Mucosa of gallbladder (tissue), 1 donor: ENCODE measurements around the gene NPDC1. TPM values are rescaled to one million over a fixed set of nuclear protein-coding genes. Genes with fewer than 3 reads are reported as not detected.
"Not testable (repeated sequence)": the region's sequence is repeated elsewhere in the genome, so short reads cannot be mapped to it uniquely, and the experiment has no call there.

ENCODE experiments used
- DNase-seq: peaks from one replicate; pipeline ENCODE4 v3.0.0-alpha.2; 2020; ENCODE audit warnings: low spot score
- total RNA-seq: library from RNA; stranded (reverse); gene quantifications from one replicate; pipeline ENCODE4 v1.2.1, GENCODE V29; 2021
- donor health status: DM: no; HTN: no; CAD: no.

The NPDC1 gene
- total RNA-seq, 1 donor from 2014 or later: 376 TPM

DNA sequence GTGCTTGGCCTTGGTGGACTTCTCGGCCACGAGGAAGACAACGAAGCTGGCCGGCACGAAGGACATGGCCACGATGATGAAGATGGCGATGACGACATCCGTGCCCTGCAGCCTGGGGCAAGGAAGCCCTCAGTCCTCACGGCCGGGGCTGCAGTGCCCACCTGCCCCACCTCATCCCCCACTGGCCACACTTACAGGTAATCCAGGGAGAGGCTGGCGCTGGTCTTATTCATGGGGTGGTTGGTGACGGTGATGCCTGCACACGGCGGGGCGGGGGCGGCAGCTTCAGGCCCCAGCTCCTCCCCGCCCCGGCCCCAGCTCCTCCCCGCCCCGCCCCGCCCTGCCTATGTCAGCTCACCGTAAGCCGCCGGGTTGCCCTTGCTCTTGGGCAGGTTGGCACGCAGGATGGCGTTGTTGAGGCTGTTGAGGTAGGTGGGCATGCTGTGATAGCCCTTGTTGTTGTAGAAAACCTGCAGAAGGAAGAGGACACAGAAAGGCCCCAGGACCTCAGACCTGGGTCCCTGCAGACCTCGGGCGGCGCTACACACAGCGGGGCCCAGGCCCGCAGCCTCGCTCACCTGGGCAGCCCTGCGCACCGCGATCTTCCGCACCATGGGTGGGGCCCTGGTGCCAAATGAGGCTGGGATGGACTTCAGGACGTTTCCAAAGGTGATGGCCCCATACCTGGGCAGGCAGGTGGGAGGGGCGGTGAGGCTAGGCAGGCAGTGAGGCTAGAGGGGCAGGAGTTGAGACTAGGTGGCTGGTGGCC is 33.9 kb downstream of the NPDC1 start:
- no peak for DNase-seq

DNA sequence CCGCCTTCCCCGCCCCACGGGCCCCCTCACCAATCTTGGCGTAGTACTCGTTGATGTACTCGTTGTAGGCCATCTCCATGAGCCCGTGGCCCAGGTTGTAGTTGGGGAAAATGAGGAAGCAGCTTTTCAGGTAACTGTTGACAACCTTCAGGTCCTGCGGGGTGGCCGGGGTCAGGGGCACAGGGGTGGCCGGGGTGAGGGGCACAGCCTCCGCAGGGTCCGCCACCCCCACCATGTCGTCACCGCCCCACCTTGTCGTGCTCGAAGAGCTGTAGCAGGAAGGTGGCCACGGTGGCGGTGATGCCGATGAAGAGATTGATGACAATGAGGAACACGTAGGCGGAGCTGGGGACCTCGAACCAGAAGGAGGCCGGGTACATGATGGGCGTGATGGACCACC is 34.8 kb downstream of the NPDC1 start:
- DNase-seq: no peak

DNA sequence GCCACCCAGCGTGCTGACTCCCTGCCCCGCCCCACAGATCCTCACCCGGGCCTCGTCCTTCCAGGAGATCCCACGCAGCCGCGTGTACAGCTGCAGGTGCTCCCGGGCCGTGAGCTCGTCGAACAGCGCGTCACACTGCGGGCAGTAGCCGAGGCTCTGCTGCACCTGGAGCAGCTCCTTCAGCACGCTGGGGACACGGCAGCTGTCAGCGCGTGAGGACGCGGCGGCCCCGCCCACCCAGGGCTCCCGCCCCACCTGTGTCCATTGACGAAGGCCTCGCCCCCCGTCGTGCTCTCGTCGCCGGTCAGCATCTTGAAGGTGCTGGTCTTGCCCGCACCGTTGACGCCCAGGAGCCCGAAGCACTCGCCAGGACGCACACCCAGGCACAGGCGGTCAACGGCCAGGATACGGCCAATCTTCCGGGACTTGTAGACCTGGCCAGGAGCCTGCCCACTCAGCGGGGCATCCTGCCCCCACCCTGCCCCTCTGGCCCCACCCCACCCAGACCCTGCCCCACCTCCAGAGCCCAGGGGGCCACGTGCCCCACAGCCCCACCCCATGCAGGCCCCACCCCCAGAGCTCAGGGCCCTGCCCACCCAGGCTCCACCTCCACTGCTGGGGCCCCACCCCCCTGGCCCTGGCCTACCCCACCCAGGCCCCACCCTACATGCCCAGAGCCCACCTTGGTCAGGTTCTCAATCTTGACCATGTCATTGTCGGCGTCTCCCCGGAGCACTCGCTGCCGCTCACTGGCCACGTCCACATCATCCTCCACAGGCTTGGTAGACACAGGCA is 35.8 kb downstream of the NPDC1 start:
- no peak for DNase-seq

DNA sequence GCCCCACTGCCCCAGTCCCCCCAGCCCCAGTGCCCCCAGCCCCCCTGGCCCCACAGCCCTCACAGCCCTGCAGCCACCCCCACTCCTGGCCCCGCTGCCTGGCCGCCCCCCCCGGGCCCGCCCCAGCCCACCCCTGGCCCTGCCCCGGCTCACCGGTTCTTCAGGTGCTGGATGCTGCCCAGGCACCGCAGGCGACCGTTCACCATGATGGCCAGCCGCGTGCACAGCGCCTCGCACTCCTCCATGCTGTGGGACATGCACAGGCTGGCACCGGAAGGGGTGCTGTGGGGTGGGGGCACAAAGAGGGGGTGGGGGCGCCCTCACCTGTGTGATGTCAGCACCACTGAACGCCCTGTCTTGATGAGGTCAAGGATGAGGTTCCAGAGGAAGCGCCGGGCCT is 36.8 kb downstream of the NPDC1 start:
- DNase-seq: no peak

DNA sequence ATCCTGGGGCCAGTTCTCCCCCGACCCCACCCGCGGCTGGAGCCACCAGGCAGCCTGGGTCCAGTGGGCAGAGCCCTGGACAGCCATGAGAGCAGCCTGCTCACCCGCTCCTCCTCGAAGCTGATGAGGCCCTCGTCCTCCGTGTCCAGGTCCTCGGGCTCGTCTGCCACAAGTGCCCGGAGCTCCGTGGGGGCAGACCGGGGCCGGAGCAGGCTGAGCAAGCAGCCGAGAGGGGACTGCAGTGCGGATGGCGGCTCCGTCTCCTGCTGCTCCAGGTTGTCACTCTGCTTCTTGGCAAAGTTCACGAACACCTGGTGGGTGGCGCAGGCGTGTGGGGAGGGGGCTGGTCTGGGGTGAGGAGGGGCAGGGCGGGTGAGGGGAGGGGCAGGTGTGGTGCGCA is 37.7 kb downstream of the NPDC1 start:
- DNase-seq: no peak

DNA sequence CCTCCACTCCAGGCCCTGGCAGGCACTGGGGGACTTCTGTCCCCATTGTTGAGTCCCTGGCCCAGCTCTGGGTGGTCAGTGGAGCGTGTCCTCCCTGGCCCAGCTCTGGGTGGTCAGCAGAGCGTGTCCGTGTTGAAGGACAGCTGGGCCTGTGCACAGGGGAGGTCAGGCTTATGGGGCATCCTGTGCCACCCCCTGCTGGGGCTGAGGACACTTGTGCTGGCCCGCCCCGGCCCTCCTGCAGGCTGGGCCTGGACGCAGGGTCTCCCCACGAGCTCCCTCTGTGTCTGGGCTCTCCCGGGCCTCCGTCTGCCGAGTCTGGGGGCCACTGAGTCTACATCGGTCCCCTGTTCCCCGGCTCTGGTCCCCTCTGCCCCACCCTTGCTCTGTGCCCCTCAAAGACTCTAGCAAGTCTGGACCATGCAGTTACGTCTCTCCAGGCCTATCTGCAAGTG is 38.1 kb downstream of the NPDC1 start:
- DNase-seq: no peak

DNA sequence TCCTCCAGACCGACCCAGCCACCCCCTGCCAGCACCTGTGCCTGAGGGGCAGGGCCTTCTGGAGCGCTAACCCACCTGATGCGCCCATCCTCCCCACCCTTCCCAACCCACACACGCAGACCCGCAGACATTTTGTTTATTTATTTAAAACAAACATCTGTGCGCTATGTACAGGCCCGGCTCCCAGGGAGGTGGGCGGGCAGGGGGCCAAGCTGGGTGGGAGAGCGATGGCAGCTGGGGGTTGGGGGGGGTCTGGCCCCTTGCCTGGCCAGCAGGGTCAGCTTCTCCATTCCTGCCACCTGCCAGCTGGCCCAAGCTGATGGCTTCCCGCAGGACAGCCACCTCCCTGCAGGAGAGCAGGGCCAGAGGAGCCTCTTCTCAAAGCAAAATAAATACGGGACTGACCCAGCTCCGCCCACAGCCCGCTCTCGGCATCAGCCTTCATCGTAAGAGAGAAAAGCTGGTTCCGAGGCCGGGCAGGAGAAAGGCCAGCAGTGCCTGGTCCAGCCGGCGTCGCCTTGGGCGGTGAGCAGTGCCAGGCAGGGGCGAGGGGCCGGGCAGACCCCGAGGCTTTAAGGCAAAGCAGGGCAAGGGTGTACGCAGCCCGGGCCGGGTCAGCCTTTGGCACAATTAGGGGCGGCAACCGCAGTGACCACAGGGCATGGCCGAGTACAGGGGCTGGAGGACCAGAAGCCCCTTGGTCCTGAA is 38.7 kb downstream of the NPDC1 start:
- DNase-seq: no peak

DNA sequence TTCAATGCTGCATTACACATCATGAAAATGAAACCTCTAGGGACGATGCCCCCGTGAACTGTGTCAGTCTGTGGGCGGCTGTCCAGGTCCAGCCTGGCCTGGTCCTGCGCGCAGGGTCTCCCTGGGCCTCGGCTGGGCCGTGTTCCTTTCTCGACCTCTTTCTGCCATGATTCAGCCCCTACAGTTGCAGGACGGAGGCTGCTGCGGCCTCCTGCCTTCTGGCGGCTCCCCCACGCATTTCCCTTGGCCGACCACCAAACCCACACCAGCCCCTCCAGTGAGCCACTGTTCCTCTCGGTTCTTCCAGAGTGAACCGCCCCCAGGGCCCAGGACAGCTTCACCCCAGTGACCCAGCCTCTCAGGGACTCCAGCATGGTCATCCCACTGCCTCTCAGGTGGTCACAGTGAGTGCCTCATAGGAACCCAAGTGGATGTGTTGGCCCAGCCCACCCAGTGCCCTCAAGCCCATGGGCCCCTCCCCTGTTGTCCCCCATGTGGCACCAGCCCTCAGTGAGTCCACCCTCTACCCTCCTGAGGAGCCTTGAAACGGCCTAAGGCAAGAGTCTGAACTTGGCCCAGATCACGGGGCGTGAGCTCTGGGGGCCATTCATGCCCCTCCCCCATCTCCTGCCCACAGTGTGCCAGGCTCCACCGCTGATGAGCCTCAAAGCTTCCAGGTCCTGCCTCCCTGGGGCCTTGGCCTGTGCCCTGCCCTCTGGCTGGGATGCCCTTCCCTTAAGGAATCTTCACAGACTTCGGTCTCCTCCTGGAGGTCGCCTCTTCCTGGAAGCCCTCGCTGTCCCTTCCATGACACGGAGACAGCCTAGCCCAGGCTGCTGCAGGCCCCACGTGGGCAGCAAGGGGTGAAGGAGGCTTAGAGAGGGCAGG is 39.6 kb downstream of the NPDC1 start:
- no peak for DNase-seq

DNA sequence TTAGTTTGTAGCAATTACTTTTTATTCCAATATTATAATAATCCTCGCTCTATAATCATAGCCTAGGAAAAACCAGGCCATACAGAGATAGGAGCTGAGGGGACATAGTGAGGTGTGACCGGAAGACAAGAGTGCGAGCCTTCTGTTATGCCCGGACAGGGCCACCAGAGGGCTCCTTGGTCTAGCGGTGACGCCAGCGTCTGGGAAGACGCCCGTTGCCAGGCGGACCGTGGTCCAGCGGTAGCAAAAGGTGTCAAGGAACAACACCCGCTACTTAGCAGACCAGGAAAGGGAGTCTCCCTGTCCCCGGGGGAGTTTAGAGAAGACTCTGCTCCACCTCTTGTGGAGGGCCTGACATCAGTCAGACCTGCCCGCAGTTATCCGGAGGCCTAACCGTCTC is 41.7 kb downstream of the NPDC1 start:
- DNase-seq: not testable (repeated sequence)

DNA sequence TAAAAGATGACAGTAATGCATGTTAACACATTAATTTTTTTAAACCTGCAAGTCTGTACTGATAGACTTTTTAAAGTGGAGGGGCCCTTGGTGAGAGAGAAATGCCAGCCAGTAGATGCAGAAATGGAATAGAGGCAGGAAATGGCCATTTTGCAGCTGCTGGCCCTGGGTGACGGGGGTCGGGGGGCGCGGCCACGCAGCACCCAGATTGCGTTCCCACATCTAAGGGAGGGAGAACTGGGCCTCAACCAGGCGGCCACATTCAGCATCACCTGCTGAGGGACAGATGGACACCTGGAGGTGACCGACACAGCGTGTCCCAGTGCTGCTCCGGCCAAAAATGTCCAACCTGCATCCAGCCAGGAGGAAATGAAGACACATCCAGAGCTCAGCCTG is 43.3 kb downstream of the NPDC1 start:
- no peak for DNase-seq

DNA sequence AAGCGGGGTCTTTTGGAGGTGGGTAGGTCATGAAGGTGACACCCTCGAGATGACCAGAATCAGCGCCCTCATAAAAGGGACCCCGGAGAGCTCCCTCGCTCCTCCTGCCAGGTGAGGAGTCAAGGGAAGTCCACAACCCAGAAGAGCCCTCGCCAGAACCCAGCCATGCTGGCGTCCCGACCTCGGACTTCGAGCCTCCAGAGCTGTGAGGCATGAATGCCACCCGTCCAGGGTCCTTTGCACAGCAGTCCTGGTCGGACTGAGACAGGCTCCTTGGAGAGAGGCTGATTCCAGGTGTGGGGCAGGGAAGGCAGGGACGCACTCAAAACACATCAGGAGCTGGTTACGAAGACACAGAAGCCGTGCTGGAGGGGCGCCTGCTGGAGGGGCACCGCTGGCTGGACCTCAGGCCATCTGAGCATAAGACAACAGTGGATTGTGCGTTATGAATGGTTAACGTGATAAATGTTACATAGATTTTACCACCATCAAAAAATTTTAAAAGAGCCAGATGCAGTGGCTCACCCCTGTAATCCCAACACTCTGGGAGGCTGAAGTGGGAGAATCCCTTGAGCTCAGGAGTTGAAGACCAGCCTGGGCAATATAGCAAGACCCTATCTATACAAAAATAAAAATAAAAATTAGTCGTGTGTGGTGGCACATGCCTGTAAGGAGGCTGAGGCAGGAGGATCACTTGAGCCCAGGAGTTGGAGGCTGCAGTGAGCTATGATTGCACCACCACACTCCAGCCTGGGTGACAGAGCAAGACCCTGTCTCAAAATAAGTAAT is 43.9 kb downstream of the NPDC1 start:
- no peak for DNase-seq

DNA sequence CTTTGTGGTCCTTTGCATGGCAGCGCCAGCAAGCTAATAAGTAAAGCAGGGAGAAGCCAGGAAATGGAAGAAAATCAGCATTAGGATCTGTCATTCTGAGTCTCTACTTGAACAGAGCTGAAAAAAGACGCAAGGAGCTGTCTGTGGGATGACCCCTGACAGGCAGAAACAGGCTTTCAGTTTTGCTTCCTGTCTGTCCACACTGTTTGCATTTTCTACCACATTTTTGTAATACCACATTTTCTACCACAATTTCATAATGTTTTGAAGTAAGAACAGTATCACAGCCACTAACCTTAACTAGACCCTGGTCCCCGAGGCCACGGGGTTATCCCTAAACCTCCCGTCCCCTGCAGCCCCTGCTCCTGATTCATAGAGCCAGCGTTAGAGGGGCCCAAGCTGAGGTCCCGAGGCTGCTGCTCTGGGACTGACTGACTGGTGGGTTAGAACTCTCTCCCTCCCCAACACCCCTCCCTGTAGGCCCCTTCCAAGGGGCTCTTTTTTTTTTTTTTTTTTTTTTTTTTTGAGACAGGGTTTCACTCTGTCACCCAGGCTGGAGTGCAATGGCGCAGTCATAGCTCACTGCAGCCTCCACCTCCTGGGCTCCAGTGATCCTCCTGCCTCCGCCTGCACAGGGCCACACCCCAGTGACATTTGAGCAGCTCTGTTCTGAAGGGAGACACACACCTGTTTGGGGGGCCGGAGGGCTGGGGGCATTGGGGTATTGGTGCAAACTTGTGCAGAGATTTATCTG is 45.6 kb downstream of the NPDC1 start:
- DNase-seq: no peak

DNA sequence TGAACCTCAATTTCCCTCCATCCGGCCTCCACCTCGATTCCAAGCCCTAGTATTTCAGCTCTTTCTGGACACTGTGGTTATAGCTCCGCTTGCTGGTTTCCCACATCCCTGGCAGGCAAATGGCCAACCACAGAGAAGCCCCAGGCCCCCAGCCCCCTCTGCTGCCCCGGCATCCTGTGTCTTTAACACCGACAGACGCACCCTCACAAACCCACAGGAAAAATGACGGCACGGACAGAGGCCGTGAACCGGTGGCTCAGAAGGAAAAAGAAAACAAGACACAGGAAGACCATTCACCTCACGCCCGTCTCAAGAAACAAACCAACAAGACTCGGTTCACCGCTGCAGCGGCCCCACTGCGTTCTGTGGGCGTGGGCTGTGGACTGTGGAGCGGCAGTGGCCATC is 48.1 kb downstream of the NPDC1 start:
- DNase-seq: no peak

DNA sequence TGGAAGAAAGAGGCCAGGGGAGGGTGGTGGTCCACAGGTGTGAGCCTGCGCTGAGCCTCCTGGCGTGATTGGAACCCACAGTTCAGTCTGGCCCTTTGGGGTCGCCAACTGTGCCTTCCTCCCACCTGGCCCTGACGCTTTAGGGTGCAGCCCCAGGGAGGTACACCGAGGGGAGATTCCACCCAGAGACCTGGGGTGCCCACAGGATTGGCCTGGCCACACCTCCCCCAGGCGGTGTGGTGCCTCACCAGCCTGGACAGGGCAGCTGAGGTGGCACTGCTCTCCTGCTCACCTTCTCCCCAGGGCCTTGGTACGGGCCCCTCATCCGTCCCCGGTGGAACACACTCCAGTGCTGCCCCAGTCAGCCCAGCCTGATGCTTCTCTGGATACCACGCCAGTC is 48.6 kb downstream of the NPDC1 start:
- DNase-seq: no peak

DNA sequence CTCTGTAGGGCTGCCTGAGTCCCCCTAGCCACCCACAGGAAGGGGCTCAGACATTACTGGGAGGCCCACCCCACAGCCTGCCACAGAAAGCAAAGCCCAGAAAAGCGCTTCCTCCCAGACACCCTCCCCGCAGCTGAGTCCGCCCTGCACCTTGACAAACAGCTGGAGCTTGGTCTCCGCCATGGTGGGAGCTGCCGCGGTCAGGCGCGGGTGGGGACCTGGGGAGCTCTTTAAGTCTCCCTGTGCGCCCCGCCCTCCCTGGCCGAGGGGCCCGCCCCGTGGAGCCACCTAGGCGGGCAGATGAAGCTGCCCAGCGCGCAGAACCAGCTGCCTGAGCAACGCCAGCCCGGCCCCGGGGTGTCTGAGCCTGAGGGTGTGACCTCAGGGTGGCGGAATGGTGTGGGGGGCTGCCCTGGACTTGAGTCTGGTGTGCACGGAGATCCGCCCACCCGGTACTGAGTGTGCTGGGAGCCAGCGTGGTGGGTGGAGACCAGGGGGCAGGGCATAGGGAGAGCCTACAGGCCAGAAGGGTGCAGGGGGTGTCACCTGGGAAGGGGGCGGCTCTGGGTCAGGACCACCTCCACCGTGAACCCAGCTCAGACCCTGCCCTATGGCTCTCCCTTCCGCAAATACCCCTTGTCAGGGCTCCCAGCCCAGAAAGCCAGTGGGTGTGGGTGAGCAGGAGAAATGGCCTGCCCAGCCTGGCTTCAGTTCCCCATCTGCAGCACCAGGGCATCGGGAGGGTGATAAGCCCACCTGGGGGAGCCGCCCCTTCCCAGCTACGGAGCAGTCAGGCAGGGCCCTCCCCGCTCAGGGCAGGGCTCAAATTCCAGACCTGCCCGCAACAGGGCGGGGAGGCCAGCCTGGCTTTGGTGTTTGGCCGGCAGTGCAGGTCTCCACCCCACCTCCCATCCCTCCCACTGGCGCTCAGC is 49.4 kb downstream of the NPDC1 start, which contains the start of gene CLIC3:
Gene CLIC3, minus strand, starts transcription at position 208 of the 932 bp plus-strand sequence. Its CDS starts 25 bp downstream, at position 183.
- DNase-seq: no peak

DNA sequence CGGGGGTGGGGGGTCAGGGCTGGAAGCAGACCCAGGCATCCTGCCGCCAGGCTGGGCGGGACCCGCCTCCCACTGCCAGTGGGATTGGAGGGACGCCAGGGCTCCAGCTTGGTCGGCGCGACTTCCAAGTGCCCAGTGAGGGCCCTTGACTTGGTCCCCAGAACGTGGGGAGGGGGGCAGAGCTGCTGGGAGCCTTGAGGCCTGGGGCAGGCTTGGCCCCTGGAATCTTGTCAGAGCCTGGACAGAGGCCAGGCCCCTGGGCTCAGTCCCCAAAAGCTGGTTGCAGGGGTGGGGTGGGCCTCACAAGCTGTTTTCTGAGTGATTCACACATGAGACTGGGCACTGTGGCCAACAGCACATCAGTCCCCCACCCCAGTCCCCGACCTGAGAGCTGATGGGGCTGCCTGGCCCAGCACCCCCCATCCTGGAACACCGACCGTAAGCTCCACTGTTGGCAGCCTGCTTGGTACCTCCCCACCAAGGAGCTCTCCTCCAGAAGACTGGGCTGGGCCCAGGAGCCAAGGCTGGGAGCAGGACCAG is 50.1 kb downstream of the NPDC1 start:
- DNase-seq: no peak

DNA sequence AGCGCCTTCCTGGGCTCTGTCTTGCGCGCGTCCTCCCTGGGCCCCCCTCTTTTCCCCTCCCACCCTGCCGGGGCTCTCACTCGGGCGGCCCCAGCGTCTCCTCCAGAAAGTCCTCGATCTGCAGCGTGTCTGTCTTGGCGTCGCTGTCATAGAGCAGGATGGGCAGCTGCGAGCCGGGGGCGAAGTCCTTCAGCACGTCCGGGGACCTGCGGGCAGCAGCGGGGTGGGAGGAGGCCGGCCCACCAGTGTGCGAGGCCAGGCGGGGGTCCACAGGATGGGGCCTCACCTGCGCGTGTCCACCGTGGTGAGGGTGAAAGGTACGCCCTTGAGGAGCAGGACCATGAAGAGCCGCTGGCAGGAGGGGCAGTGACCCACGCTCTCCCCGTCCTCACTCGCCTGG is 50.6 kb downstream of the NPDC1 start:
- DNase-seq: no peak

DNA sequence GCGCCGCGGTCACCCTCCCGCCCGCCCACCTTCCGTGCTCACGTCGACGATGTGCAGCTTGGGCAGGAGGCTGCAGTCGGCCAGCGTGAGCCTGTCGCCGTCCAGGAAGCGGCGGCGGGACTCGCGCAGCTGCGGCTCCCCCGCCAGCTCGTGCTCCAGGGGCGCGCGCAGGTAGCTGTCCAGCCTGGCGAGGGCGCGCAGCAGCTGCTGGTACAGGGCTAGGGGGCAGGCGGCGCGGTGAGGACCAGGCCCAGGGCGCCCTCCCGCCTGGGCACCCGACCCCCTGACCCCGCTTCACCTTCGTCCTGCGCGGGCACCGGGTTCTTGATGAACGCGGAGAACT is 51.1 kb downstream of the NPDC1 start:
- no peak for DNase-seq
